Fibroblast of skin of right biceps (primary cell): ENCODE measurements around the gene TINCR.
A peak's percentile ranks its signal among the peaks of the same experiment; 100 is the strongest.
"Not testable (repeated sequence)": the region's sequence is repeated elsewhere in the genome, so short reads cannot be mapped to it uniquely, and the experiment has no call there.

ENCODE experiments used
- DNase-seq: peaks from one replicate; pipeline ENCODE4 v3.0.0-alpha.2; 2013

TINCR gene

DNA sequence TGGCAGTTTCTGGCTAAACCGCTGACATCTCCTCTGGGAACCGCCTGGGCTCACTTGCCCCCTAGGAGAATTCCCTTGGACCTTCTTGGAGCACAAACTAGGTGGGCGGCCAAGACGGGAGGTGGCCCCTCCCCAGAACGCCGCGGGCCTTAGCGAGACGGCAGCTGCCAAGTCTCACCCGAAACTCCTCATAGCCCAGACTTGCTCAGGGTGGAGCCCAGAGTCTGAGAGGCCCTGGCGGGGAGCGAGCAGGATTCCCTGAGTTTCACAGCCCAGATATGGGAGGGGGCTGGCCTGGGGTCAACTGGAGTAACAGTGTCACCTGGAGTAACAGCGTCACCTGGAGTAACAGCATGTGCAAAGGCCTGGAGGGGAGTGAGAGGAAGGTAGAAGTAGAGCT is 10.1 kb downstream of the TINCR start:
- no peak for DNase-seq

DNA sequence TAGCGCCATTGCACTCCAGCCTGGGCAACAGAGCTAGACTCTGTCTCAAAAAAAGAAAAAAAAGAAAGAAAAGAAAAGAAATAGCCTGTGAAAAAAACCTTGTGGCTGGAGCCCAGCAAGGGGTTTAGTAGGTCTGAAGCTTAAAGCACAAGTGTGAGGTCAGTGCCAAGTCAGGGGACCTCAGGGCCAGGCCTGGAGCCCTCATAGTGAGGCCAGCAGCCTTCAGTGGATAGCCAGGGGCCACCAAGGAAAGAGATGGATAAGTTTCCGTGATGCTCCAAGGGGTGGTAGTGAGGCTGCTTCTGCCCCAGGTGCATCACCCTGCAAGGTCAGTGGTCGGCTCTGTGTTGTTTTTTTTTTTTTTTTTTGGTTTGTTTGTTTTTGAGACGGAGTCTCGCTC is 12.9 kb downstream of the TINCR start:
- no peak for DNase-seq

DNA sequence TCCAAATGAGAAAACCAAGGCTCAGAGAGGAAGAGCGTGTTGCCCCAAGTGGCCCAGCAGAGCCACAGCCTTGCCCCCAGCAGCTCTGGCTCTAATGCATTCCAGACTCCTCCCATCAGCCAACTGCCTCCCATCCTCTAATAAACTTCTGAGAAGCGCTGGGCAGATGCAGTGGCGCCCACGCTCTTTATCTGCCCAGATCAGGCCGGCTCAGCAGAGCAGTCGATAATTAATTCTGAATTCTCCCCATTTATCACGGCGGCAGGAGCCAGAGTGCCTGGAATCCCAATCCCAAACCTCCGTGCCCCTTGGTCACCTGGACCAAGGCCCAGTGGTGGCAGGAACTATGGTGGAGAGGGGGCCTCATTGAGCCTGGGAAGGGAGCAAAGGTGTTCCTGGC is 13.9 kb downstream of the TINCR start:
- no peak for DNase-seq

DNA sequence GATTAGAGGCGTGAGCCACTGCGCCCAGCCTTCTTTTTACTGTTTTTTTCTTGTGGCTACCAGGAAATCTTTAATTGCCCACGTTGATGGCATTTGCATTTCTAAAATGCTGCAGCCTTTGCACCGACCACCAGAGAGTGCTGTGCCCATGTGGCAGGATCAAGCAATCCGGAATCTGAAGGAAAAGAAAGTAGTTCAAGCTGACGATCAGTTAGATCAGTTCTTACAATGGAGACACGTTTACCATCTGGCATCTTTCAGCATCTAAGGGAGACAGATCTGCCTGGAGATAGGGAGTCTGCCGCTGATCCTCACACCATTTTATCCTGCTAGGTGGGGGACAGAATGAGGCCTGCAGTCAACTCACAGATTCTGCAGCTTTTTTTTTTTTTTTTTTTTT is 19.9 kb downstream of the TINCR start:
- DNase-seq, result peak; percentile 33

DNA sequence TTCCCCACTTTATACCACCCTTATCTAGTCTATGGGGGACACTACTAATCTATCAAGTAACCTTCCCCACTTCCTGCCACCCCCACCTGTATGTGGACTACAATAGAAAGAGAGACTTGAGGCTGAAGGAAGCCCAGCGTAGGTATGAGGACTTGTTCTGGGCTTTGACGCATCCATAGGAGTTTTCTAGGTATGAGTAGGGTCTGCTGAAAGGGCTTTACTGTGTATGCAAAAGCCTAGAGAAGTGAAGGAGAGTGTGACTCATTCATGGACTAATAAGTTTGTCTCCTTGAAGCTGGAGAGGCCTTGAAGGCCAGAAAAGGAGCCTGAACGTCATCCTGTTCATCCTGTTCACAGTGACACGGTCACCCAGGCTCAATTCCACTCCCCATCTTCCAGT is 21.8 kb downstream of the TINCR start:
- DNase-seq, result no peak

DNA sequence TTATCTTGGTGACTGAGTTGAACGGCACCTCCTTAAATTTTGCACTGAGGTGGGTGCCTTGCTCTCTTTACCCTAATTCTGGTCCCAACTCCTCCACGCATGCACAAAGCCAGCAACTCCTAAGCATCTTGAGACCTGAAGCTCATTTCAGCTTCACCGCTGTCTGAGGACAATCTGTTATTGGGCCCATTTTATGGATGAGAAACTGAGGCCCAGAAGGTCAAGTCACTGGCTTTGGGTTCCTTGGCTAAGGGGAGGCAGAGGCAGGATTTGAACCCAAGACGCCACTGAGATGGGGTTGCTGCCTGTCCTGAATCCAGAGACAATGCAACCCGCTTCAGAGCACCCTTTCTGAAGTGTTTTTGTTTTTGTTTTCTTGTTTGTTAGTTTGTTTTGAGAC is 22.7 kb downstream of the TINCR start:
- DNase-seq, result no peak

DNA sequence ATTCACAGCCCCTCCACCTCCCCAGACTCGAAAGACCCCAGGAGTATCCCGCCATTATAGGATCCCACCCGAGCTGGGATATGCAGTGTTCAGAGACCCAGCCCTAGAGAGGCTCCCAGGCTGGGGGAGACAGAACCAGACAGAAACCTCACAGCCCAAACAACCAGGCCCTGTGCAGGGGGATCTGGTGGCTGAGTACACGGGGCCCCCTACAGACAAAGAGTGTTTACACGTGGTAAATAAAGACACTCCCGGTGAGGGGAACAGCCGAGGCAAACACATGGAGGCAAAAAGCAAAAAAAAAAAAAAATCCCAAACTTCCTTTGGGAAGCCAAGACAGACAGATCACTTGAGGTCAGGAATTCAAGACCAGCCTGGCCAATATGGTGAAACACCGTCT is 25.1 kb downstream of the TINCR start:
- no peak for DNase-seq

DNA sequence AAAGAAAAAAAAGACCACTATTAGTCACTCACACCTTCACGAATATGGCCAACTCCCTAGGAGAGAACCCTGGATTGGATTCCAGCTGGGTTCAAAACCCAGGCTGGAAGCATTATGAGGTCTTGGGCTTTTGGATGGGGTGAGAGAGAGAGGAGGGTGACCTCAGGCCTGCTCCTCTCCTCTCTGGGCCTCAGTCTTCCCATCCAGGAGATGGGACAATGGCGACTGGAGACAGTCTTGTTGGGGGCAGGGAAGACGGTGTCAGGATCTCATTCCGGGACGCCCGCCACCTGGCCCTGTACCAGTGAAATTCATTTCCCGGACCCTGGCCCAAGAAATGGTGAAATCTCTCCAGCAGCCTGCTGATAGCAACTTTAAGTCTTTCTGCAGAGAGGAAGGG is 26.3 kb downstream of the TINCR start:
- no peak for DNase-seq

DNA sequence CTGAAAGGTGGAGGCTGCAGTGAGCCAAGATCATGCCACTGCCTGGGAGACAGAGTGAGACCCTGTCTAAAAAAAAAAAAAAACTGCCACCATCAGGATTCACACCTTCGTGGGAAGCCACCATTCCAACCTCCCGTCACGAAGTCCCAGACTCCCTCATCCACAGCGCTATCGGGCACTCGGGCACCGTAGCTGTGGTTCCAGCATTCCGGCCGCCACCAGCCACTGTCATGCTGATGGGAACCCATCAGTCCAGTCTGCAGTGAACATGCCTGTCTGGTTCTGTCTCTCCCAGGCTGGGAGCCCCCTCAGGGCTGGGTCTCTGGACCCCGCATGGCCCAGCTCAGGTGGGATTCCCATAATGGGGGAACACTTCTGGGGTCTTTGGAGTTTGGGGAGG is 27.5 kb downstream of the TINCR start:
- no peak for DNase-seq

DNA sequence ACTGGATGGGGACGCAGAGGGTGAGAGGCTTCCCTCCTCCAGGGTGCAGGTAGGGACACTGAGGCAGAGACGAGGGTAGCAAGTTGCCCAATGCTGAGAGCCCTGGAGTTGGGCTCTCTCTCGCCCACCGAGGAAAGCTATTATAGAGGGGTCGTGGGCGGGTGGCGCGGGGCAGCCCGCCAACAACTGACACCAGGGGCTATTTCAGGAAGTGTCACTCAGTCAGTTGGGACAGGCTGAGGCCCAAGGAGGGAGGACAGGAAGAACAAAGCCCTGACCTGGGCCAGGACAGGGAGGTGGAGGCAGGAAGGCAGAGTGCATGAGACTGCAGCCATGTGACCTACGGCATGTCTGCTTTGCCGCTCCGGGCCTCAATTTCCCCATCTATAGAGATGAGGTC is 29.9 kb downstream of the TINCR start:
- DNase-seq, result no peak

DNA sequence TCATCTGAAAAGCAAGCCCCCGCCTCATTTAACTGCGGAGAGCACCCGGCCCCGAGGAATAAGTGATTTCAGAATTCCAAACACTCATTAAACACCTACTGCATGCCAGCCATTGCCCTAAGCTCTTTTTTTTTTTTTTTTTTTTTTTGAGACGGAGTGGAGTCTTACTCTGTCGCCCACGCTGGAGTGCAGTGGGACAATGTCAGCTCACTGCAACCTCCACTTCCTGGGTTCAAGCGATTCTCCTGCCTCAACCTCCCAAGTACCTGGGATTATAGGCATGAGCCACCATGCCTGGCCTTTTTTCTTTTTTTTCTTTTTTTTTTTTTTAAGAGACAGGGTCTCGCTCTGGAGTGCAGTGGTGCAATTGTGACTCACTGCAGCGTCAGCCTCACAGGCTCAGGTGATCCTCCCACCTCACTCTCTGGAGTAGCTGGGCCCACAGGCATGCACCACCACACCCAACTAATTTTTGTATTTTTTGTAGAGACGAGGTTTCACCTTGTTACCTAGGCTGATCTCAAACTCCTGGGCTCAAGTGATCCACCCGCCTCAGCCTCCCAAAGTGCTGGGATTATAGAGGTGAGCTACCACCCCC is 30.7 kb downstream of the TINCR start:
- DNase-seq, result not testable (repeated sequence)

DNA sequence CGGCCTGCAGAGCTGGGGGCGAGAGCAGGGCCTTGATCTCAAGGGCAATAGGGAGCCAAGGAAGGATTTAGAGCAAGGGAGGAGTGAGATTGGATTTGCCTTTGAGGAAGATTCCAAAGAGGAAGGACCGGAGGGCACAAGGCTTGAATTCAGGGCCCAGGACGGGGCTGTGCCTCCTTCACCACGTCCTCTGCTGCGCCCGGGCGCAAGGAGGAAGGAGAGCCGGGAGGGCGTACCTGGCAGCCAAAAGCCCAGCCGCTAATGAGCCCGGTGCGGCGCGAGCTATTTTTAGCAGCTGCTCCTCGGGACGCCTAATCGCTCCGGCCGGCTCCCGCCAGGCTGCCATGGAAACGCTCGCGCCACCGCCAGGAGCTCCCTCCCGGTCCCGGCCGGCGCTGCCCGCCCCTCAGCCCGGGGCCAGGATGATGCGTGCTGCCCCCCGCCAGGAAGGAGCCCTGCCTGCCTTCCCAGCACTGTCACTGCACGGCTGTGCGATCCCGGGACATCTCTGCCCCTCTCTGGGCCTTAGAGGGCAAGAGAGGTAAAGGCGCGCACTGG is 31.3 kb downstream of the TINCR start:
- DNase-seq, result peak; percentile 68

DNA sequence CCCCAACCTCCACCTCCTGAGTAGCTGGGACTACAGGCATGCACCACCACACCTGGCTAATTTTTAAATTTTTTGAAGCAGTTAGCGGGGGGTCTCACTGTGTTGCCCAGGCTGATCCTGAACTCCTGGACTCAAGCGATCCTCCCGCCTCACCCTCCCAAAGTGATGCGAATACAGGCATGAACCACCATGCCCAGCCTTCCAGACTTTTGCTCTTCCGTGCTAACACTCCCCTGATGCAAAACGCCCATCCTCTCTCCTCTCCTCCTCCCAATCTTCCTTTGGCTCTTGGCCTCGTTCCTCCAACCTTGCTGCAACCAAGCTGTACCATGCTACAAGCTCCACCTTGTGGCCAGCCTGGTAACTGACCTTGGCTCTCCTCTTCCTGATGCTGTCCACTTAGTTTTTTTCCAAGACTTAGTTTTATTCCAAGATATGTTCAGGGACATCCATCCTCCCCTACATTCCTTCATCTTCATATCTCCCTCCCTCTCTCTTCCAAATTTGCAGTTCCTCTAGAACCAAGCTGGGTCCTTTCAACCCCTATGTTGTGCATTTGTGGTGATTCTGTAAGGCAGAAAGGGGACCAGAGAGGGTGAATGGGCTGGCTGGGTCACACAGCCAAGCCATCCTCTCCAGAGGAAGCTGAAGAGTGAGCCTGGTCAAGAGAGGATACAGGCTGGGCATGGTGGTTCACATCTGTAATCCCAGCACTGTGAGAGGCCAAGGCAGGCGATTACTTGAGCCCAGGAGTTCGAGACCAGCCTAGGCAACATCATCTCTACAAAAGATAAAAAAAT is 32.8 kb downstream of the TINCR start:
- DNase-seq, result no peak

DNA sequence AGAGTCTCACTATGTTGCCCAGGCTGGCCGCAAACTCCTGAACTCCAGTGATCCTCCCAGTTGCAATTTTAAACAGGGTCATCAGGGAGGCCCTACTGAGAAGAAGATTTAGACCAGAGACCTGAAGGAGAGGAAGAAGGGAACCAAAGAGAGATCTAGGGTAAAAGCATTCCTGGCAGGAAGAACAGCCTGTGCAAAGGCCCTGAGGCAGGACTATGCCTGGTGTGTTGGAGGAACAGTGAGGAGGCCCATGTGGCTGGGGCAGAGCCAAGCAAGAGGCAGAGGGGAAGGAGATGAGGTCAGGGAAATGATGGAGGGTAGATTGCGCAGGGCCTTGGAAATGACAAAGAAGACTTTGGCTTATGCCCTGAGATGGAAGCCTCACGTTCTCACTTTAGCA is 34.5 kb downstream of the TINCR start:
- no peak for DNase-seq

DNA sequence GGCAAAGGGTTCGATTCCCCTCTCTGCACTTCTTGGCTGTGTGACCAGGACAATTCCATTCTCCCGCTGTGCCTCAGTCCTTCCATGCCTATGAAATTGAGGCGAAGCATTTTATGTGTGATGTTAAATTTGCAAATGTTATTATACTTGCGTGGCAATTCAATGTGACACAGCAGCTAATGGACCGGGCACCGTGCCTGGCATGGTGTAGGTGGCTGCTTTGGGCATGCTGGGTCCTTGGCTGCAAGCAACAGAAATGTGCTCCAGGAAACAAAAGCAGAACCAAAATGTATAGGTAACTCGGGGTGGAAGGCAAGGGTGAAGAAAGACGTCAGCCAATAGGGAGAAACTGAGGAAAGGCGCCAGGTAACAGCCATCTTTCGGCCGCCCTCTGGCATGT is 37.1 kb downstream of the TINCR start:
- DNase-seq, result no peak

DNA sequence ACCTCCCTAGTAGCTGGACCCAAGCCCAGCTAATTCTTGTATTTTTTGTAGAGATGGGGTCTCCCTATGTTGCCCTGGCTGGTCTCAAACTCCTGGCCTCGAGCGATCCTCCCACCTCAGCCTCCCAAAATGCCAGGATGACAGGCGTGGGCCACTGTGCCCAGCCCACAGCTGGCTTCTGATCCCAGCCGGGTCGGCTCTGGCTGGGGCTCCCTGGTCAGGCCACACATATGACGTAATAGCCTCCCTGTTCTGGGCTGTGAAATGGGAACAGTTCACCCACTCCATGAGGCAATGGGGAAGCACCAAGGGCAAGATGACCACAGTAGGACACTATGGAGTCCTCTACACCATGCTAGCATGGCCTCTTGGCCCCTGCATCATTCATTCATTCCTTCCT is 41.1 kb downstream of the TINCR start:
- no peak for DNase-seq

DNA sequence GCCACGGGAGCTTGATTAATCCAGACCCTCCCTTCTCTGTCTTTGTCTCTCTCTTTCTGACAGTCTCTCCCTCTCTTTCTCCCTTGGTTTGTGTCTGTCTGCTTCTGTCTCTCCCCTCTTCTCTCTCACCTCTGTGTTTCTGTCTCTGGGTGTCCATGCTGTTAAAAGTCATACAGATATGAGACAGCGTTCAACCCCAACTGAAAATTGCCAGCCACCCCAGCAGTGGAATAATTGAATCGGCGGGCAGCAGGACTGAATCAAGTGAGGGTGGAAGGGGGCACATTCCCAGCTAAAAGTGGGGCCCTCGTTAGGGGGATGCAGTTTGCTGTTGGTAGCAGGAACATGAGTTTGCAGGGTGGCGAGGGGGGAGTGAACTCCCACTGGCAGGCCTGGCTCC is 43.7 kb downstream of the TINCR start:
- DNase-seq, result no peak

DNA sequence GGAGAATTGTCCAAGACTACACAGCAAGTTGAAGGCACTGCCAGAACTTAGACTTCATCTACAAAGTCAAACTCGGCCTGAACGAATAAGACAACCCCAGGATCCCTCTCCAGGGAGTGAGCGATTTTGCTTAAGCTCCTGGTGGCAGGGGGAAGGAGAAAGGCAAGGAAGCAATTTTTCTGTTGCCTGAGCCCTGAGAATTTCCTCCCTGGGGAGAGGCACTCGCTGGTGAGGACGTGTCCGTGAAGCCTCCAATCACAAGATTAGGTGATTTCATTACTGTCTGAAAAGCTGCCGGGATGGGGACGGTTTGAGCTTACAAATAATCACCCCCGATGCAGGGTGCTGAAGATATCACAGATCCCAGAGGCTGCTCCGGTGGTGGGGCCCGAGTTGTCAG is 45.6 kb downstream of the TINCR start:
- DNase-seq, result no peak

DNA sequence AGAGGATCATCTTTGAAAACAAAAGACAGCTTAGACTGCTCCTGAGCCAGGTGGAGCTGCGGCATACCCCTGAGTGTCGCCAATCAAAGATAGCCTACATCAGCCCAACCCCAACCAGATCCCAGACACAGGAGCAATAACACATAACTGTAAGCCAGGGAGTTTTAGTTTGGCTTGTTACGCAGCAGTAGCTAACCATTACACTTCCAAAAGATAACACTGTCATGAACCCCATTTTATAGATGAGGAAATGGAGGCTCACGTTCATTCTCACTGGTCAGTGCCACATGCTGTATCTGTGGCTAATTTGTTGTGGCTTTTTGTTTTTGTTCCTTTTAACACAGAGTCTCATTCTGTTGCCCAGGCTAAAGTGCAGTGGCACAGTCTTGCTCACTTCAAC is 47.3 kb downstream of the TINCR start:
- no peak for DNase-seq

DNA sequence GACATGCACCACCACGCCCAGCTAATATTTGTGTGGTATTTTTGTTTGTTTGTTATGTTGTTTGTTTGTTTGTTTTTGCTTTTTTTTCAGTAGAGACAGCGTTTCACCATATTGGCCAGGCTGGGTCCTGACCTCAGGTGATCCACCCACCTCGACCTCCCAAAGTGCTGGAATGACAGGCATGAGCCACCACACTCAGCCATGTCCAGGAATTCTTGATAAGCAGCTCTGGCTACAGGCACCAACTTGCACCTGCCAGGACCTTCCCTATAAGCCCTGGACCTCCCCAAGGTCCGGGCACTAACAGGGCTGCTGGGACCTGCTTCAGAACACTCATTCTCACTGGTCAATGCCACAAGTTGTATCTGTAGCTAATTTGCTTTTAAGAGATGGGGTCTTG is 48.7 kb downstream of the TINCR start:
- DNase-seq, result no peak

DNA sequence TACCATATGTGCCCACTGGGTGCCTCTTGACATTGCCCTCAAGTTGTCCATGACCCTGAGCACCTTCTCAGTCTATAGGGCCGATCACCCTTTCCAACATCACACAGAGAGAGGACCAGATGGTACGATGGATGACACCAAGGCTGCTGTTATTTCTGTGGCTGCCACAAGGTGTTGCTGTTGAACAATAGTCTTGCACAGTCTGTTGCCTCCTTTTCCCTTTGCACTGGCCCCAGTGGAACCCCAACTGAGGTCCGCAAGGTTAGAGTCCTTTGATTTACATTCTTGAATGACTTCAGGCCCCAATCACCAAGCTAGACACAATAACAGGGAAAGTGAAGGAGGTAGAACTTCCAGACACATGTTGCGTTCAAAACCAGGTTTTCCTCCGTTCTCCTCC is 52.0 kb downstream of the TINCR start:
- no peak for DNase-seq

DNA sequence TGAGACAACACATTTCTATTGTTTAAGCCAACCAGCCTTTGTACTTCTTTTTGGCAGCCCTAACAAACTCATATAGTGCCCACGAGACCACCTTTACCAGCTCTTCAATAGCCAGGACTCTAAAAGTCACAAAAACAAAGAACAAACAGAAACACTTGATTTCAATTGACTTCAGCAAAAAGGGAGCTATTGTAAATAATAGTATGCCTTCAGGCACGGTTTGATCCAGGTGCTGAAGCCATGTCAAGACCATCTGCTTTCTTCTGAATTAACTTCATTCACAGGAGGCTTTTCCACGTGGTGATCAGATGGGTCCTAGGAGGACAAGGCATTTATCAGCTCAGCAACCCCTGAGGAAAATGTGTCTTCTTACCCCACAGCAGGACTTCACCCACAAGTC is 53.8 kb downstream of the TINCR start:
- DNase-seq, result no peak

DNA sequence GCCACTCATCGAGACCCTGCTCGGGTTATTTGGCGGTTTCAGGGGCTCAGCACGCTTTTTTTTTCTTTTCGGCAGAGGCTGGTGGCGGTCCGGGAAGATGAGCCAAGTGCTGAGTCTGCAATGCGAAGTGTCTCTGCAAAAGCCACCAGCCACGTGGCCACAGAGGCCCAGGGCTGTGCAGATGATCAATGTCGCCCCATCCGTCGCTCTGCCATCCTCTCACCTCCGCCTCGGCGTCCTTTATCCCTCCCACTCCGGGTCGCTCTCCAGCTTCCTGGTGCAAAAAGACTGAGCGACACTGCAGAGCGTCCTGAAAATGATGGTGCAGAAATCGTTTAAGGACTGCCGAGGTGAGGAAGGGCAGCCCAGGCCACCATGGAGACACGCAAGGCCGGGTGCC is 55.0 kb downstream of the TINCR start:
- no peak for DNase-seq
